OCI-LY7 (cell line): ENCODE results near the gene NFIX.

Experiments used
- CTCF ChIP-seq: fragments of 200-600 bp; sonication (generic); conservative IDR thresholded peaks from 2 replicates; pipeline ENCODE4 v1.5.1; 2014; ENCODE audit warnings: mild to moderate bottlenecking, antibody characterized with exemption, low read length, moderate library complexity, mixed read lengths
- EZH2phosphoT487 ChIP-seq: fragments of 200-600 bp; sonication (generic); IDR thresholded peaks from 2 replicates; pipeline ENCODE4 v1.6.1; 2018; ENCODE audit warnings: low read depth, borderline replicate concordance, mild to moderate bottlenecking, mixed run types, antibody characterized with exemption, low read length, moderate library complexity, mixed read lengths

- TF ChIP-seq CTCF (no peak), EZH2phosphoT487 (no peak)
Measured at GRCh38 chr19:13045812-13046211, 50.5 kb downstream of the NFIX start.
